ENCODE results near the gene CTXN1.
"Not testable (repeated sequence)": the region's sequence is repeated elsewhere in the genome, so short reads cannot be mapped to it uniquely, and the experiment has no call there.

Gene CTXN1

DNA sequence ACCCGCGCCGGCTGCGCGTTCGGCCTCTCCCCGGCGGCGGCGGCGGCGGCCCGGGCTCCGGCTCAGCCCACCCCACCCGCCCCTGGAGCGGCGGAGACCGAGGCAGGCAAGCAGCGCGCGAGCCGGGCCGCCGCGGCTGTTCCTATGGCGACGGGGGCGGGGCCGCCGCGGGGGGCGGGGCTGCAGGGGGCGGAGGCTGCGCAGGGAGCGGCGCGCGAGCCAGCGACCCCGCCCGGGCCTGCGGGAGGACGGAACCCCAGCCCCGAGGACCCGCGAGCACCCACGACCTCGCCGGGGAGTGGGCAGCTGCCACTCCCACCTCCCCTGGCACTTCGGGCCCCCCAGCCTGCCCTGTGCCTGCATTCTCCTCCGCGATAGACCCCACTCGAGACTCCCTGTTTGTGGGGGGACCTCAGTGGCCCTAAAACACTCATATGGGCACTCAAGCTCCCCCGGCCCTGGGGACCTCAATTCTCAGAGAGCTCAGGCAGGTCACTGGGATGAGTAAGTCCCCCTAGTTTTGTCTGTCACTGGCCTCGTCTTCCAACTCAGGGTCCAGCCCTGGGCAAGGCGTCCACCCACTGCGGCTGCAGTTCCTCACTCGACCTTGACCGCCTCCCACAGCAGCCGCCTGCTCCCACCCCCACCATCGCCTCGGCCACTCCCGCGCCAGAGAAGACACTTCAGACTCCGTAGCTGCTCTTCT, at the start of gene CTXN1:
CTXN1 (minus strand) TSS at position 115 of the 706 bp plus-strand sequence. CDS start 597 bp downstream, outside the sequence.
- DNase-seq: no peak

DNA sequence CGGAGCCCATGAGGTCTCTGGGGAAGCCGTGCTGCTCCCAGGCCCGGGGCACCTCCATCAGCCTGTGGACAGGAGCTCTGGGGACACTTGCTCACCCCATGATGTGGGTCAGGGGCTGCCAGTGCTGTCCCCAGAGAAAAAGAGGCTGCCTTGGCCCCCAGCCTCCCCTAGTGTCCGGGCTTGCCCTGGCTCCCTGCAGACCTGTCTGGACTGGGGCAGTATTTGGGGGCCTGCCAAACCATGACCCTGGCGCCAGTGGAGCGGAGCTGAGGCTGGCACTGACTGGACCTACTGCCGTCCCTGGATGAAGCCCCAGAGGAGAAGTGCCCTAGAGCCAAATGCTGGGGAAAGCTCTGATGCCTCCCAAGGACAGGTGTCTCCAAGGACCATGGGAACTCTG, 49.1 kb upstream of the CTXN1 start:
- no peak for DNase-seq

- DNase-seq: no peak
Observed at GRCh38 chr19:7973883-7974282, 47.9 kb upstream of the CTXN1 start.

DNA sequence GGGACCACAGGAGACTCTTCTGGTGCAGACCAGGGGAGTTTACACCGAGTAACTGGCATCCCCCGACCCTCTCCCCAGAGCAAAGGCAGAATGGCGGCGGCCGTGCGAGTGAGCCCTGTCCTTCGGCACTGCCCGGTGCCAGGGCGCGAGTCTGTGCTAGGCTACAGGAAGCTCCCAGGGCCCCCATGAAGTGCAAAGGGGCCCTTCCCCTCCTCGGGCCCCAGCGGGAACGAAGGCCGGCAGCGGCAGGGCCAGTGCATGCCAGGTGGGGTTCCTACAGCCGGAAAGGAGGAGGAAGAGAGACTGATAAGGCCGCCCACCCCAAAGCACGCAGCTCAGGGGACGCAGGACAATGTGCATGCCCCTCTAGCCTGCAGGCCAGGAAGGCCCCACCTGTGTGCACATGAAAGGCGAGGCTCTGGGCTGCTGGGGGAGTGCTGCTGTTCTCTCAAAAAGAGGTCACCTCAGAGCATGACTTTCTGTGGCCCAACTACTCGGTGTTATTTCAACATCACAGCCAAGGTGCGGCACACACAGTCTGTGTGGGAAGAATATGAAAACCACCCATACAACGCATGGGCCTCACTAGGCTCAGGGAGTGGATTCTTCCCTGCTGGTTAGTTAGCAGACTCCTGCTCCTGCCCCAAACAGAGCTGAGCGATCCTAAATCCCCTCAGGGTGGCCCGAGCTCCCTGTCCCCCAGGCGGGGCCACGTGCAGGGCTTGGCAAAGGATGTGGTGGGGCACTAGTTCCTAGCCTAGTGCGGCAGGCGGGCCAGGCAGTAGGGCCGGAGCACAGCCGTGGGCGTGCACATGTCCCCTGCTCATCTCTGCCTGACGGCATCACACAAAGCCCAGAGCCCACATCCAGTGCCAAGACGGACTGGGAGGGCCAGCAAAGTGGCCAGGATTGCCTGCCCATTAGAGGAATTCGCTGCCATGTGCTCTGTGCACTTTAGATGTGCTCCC, 45.9 kb upstream of the CTXN1 start:
- no peak for DNase-seq

DNA sequence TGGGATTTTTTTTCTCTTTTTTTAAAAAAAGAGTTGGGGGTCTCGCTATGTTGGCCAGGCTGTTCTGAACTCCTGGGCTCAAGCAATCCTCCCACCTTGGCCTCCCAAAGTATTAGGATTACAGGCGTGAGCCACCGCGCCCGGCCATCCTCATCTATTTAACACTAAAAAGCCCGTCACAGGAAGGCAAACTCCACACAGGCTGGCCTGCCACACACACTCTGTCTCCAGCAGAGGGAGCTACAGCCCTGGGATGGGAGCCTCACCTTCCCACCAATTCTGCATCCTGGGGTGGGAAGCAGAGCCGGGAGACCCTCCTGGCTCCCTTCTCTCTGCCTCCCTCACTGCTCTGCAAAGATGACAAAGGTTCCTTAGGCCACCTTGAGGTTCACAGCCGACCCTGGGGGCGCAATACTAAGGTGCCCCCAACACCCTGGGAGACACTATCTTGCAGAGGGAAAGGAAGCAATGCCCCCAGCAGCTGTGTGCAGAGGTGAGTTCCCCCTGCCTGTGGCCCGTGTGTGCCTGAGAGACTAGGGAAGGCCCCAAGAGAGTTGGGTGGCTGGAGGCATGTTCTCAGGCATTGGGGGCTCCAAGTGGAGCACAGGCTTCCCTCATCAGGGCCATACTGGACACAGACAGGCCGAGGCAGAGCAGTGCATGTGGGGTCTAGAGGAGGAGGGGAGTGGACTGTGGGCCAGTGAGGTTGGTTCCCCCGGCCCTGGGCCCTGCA, 44.9 kb upstream of the CTXN1 start:
- peak; percentile 41 for DNase-seq

- DNase-seq: no peak
Observed at GRCh38 chr19:7969555-7969939, 43.6 kb upstream of the CTXN1 start.

- no peak for DNase-seq
Observed at GRCh38 chr19:7968796-7969554, 43.0 kb upstream of the CTXN1 start.

DNA sequence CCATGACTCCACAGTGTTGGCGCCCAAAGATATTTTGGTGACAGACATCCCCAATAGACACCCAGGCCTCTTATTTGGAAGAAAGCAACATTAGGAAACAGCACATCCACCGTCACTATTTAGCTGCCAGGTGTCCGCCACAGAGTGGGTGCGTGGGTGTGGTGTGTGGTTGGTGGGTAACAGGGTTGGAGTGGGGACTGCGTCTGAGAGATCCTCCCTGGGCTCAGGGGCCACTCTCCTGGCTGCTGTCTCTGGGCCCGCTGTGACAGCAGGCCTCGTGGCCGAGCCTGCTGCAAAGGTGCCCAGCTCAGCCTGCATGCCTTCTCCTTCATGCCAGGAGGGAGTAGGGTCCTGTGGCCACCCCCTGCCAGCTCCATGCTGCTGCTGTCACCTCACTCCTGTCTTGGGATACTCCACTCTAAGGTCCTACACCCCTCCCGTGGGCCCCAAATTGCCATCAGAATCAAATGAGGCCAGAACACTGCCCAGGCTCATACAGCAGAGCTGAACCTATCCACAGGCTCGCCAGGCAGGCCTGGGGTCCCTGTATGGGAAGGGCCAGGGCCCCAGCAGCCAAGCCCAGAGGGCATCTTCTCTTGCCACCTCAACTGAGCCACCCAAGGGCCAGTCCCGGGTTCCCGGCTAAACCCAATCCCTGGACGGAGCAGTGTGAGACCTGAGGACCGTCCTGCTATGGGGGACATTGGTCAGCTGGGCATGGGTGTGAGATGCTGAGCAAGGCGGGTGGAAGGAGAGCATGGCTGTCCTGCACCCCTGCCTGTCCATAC, 42.3 kb upstream of the CTXN1 start:
- DNase-seq: no peak

DNA sequence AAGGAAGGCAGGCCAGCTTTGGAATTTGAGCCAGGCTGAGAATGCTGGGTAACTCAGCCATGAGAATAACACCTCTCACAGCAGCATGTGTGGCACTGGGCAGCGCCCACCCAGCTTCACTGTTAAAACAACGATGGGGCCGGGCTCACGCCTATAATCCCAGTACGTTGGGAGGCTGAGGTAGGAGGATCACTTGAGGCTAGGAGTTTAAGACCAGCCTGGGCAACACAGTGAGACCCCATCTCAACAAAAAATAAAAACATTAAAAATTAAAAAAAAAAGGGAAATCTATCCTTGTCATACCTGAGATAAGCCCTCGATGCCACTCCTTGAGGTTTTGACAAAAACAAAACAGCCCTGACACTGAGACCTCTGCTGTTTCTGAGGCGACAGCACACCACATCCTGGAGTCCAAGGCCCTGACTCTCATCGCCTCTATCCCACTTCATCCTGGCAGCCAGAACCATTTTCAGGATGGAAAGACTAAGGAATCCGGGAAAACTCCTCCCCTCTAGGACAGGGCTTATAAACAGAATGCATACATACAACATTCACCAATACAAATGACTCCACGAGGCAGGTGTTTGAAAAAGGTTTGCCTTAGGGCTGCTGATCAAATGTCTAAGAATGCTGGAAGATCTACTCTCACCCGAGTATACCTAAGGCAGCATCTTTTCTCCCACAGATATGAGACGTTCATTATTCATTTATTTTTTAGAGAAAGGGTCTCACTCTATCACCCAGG, 40.2 kb upstream of the CTXN1 start:
- DNase-seq: no peak

GRCh38 chr19:7965259-7965841, 39.4 kb upstream of the CTXN1 start:
- DNase-seq: no peak

GRCh38 chr19:7963566-7963965, 37.6 kb upstream of the CTXN1 start:
- DNase-seq: no peak

DNA sequence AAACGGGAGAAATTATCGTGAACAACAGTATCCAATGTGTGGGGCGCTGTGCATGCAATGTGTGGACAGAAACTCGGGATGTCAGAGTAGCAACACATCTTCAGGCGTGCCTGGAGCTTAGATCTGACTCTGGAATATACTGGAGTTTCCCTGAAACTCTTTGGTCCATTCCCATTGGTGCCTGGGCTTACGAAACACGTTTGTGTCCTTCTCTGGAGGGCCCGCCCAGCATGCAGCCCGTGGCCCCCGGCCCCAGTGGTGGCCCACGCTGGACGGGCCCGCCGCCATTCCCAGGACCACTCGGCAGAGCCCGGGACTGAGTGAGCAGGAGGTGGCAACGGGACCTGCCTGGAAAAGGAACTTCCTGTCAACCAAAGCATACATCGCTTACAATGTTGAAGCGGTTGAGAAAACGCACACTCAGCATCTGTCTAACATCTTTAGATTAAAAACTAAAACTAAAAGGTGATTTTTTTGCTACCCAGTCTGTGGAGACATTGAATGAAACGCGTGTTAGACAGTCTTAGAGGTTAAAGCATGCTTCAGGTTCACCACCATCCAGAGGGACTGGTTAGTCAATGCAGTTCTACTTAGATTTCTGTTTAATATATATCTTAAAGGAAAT, 36.8 kb upstream of the CTXN1 start:
- DNase-seq: no peak

- no peak for DNase-seq
Observed at GRCh38 chr19:7961920-7962626, 36.1 kb upstream of the CTXN1 start.

- not testable (repeated sequence) for DNase-seq
Observed at GRCh38 chr19:7961082-7961481, 35.1 kb upstream of the CTXN1 start.

DNA sequence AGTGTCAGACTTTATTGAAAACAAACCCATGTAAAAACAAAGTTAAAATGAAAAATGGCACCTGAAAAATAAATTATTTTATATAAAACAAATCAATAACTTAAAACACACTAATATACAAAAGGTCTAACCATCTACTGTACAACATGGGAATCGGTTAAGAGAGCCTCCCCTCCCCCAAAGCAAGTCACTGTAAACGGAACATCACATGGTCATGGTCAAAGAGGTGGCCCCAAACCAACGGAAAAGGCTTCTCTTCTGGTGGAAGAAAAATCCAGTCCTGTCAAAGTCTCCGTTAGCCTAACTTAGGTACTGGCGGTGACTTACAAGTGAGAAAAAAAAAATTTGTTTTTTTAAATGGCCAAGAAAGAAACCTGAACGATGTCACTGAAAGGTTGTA, 33.3 kb upstream of the CTXN1 start:
- no peak for DNase-seq

- no peak for DNase-seq
Observed at GRCh38 chr19:7955696-7956095, 29.8 kb upstream of the CTXN1 start.

GRCh38 chr19:7953576-7953975, 27.6 kb upstream of the CTXN1 start:
- DNase-seq: no peak

DNA sequence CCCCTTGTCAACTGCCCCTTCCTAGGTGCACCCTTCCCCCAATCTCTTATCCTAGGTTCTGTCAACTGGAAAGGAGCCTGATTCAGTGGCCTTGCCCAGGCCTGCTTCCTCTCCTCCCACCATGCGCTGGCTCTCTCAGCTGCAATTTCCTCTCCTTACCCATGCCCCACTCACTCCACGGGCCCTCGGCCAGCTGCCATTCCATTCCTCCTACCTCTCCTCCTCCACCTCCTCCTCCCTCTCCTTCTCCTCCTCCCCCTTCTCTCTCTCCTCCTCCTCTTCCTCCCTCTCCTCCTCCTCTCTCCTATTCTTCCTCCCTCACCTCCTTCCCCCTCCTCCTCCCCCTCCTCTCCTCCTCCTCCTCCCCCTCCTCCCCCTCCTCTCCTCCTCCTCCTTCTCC, 27.1 kb upstream of the CTXN1 start:
- DNase-seq: no peak

DNA sequence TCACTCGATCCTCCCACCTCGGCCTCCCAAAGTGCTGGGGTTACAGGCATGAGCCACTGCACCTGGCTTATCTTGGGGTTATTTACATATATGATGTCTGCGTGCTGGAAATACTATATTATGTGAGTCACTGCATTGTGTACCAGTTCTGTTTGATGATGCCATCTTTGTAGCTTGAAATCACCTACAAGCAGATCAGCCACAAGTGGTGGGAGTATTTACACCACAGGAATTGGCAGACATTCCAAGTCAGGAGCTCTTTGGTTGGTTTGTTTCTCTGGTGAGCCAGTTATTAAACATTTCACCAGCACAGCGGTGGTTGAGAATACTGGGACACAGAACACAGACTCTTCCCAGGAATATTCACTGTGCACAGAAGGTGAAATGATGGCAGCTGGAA, 22.0 kb upstream of the CTXN1 start:
- DNase-seq: no peak

Data from NCI-H1694 (cell line).